Uterus (tissue), 4 donors: ENCODE results near the gene PUSL1. TPM values are rescaled to one million over a fixed set of nuclear protein-coding genes. Genes with fewer than 3 reads are reported as not detected.

Experiments used
- DNase-seq, 2 donors: peaks; one replicate each; pipeline ENCODE4 v3.0.0-alpha.2; 2019 to 2020
- H3K27ac ChIP-seq, 2 donors: fragments of 200-600 bp; sonication (generic); 1 replicate in 1 of 2; 2 replicates in 1 of 2; pipeline ENCODE4 v1.5.1; 2016 to 2018
- H3K27me3 ChIP-seq, 2 donors: fragments of 200-600 bp; sonication (generic); one replicate each; pipeline ENCODE4 v1.5.1; 2018 to 2019; ENCODE audit warnings: control low read depth in 1 of 2
- H3K36me3 ChIP-seq, 2 donors: fragments of 200-600 bp; sonication (generic); one replicate each; pipeline ENCODE4 v1.5.1; 2019; ENCODE audit warnings: control low read depth in 1 of 2
- H3K4me1 ChIP-seq, 2 donors: fragments of 200-600 bp; sonication (generic); one replicate each; pipeline ENCODE4 v1.5.1; 2018 to 2019; ENCODE audit warnings: control low read depth in 1 of 2
- H3K4me3 ChIP-seq, 2 donors: fragments of 200-600 bp; sonication (generic); 1 replicate in 1 of 2; 2 replicates in 1 of 2; pipeline ENCODE4 v1.5.1; 2018 to 2019; ENCODE audit warnings: mild to moderate bottlenecking in 1 of 2
- H3K9me3 ChIP-seq, 2 donors: fragments of 200-600 bp; sonication (generic); one replicate each; pipeline ENCODE4 v1.5.1; 2019; ENCODE audit warnings: control low read depth in 1 of 2
- CTCF ChIP-seq, 4 experiments: fragments of 200-600 bp in 2 of 4; fragments of 450-650 bp in 2 of 4; sonication (generic) in 2 of 4; IDR thresholded peaks; one replicate each; pipeline ENCODE4 v1.5.1; 2016 to 2019; ENCODE audit warnings: antibody characterized with exemption in 4 of 4, mild to moderate bottlenecking in 2 of 4, moderate library complexity in 1 of 4
- POLR2A ChIP-seq, 2 donors: fragments of 450-650 bp; IDR thresholded peaks; one replicate each; pipeline ENCODE4 v1.6.1; 2016; ENCODE audit warnings: antibody characterized with exemption in 2 of 2, mild to moderate bottlenecking in 1 of 2, moderate library complexity in 1 of 2
- intact Hi-C: fragments of 100-400 bp; cut with DNase I; formaldehyde crosslinking; loops from one replicate; pipeline ENCODE4 v1.15.1; 2023; ENCODE audit warnings: low total_unique reads
- total RNA-seq, 4 donors: library from RNA; depleted of rRNA in 3 of 4; stranded (reverse); fragments of >200 nt in 3 of 4; gene quantifications; one replicate each; pipeline versions ENCODE4 v1.1.0 to v1.2.4, GENCODE V29; 2014 to 2023
- donor health status: DM: yes; HTN: yes; CAD: no.

The PUSL1 gene
- total RNA-seq, 4 donors from 2014 or later = 14.7 to 34.1 (median 24.3) TPM

GRCh38 chr1:1287288-1288110, 20.9 kb upstream of the PUSL1 start:
- Histone ChIP-seq H3K27me3 (no peaks in the 10 kb centered on the region), H3K27ac (no peak overlapping the region), H3K4me1 (peaks cover 0 to 16% of the 10 kb centered on the region in 2 donors), H3K9me3 (no peaks in the 10 kb centered on the region), H3K36me3 (no peaks in the 10 kb centered on the region), H3K4me3 (no peak overlapping the region)
- intact Hi-C loops = no loop called here
- DNase-seq = no peak
- TF ChIP-seq CTCF (IDR thresholded peaks at IDR 0.05) (no peak), POLR2A (IDR thresholded peaks at IDR 0.05) (no peak)

- H3K4me1 ChIP-seq = peaks cover 0 to 16% of the 10 kb centered on the region in 2 donors
- no peak overlapping the region for H3K27ac ChIP-seq
- no peaks in the 10 kb centered on the region for H3K36me3 ChIP-seq
- intact Hi-C loops = no loop called here
- DNase-seq = peak in 1 of 2 donors; percentile 31
- no peak for TF ChIP-seq POLR2A (IDR thresholded peaks at IDR 0.05)
- TF ChIP-seq CTCF (IDR thresholded peaks at IDR 0.05) = peak; percentile 18 to 60 (median 32)
- H3K27me3 ChIP-seq = no peaks in the 10 kb centered on the region
- no peaks in the 10 kb centered on the region for H3K9me3 ChIP-seq
- no peak overlapping the region for H3K4me3 ChIP-seq
Observed at GRCh38 chr1:1290238-1290731, 18.1 kb upstream of the PUSL1 start.

- peaks cover 0 to 16% of the 10 kb centered on the region in 2 donors for H3K4me1 ChIP-seq
- intact Hi-C loops = no loop called here
- no peak overlapping the region for H3K27ac ChIP-seq
- no peaks in the 10 kb centered on the region for H3K27me3 ChIP-seq
- no peaks in the 10 kb centered on the region for H3K9me3 ChIP-seq
- H3K36me3 ChIP-seq = no peaks in the 10 kb centered on the region
- peak in 1 of 2 donors; percentile 44 for DNase-seq
- H3K4me3 ChIP-seq = no peak overlapping the region
- TF ChIP-seq CTCF (IDR thresholded peaks at IDR 0.05) (no peak), POLR2A (IDR thresholded peaks at IDR 0.05) (no peak)
Observed at GRCh38 chr1:1291023-1291528, 17.3 kb upstream of the PUSL1 start.

- H3K36me3 ChIP-seq = no peaks in the 10 kb centered on the region
- no peak overlapping the region for H3K27ac ChIP-seq
- no peaks in the 10 kb centered on the region for H3K27me3 ChIP-seq
- peaks cover 0 to 16% of the 10 kb centered on the region in 2 donors for H3K4me1 ChIP-seq
- TF ChIP-seq POLR2A (IDR thresholded peaks at IDR 0.05) (no peak), CTCF (IDR thresholded peaks at IDR 0.05) (peak; percentile 61 to 80 (median 70))
- no peak overlapping the region for H3K4me3 ChIP-seq
- H3K9me3 ChIP-seq = no peaks in the 10 kb centered on the region
- DNase-seq = peak; percentile 68 to 70
- intact Hi-C loops = no loop called here
Observed at GRCh38 chr1:1291548-1292441, 16.6 kb upstream of the PUSL1 start.
